Esophagus mucosa (tissue), 1 donor: ENCODE results near the gene ZFHX2. TPM values are rescaled to one million over a fixed set of nuclear protein-coding genes. Genes with fewer than 3 reads are reported as not detected.
"Not testable (repeated sequence)": the region's sequence is repeated elsewhere in the genome, so short reads cannot be mapped to it uniquely, and the experiment has no call there.

ENCODE experiments used
- ATAC-seq: fragments of 200-7000 bp; cut with Tn5 transposase; one replicate; pipeline ENCODE4 v1.9.1; 2020
- total RNA-seq: library from RNA; stranded (reverse); gene quantifications from one replicate; pipeline ENCODE4 v1.2.4, GENCODE V29; 2023
- donor health status: DM: yes; HTN: yes; CAD: no.

Gene ZFHX2
- total RNA-seq, 1 donor from 2014 or later = 0.44 TPM

DNA sequence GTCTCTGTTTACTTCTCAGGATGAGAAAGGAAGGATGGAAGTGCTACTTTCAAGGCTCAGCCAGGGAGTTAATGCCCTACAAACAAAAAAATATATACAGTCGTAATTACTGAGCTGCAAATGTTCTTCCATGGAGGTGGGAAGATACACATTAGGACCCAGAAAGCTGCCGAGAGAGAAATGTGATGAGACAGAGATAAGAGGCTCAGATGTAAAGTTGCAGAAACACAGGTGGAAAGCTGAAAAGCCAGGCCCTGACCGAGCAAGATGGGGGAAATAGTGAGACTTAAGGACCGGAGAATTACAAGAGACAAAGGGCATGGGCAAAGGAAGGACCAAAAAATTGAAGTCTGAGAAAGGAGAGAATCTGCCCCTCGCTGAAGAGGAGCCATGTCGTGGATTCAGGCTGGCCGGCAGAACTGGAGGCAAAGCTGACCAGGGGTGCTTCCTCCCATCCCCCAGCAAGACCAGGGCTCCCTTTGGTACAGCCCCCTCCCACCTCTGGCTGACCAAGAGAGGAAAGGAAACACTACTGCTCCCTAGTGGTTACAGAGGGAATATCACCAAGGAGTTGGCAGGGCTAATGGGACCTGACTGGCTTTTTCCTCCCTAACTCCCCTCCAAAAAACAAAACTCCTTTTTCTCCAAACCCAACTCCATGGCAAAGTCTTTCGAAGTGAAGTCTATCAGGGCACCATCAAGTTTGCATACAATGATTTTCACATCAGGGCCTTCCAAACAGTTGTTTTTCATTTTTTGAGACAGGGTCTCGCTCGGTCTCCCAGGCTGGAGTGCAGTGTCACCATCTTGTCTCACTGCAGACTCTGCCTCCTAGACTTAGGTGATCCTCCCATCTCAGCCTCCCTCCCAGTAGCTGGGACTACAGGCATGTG, 12.1 kb downstream of the ZFHX2 start:
- peak; percentile 61 for ATAC-seq

DNA sequence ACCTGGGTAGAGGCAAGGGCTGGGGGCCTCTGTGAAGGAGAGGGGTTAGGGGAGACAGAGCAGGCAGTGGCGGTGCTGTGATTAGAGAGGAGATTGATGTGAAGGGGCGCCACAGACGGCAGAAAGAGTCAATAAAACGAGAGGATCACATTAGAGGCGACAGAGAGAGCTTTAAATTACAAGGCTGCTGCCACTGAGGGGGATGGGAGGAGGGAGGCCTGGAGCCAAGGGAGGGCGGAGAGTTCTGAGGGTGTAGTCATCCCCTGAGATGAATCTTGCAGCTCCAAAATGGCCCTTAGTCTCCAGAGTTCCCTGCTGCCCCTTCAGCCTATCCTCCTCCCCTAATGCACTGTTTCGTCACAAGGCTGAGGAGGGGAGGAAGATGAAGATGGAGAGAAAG, 12.8 kb downstream of the ZFHX2 start:
- ATAC-seq = no peak

DNA sequence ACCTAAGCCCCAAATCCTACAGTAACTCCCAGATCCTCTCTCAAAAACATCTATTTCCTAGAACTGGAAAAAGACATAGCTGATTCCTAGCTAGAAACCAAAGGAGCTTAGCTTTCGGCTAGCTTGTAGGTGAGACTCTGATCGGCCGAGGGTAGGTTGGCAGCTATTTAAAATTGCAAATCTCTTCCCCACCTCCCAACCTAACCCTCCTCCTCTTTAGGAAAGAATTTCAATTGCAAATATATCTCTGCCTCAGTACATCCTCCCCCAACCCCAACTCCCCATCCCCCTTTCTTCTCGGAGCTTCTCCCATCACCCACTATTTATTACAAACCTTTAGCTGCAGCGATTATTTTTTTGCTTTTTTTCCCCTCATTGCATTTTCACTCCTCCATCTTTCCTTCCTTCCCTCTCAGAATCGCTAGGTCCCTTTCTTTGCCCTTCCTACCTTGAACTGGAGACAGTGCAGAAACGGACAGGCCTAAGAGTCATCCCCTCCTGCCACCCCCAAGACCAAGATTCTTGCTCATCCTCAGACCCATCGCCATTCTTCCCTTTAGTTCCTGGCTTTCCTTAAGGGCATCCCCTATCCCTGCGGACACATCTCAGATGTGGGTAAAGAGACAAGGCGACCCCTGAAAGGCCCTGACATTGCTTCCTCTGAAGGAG, 13.4 kb downstream of the ZFHX2 start:
- no peak for ATAC-seq

DNA sequence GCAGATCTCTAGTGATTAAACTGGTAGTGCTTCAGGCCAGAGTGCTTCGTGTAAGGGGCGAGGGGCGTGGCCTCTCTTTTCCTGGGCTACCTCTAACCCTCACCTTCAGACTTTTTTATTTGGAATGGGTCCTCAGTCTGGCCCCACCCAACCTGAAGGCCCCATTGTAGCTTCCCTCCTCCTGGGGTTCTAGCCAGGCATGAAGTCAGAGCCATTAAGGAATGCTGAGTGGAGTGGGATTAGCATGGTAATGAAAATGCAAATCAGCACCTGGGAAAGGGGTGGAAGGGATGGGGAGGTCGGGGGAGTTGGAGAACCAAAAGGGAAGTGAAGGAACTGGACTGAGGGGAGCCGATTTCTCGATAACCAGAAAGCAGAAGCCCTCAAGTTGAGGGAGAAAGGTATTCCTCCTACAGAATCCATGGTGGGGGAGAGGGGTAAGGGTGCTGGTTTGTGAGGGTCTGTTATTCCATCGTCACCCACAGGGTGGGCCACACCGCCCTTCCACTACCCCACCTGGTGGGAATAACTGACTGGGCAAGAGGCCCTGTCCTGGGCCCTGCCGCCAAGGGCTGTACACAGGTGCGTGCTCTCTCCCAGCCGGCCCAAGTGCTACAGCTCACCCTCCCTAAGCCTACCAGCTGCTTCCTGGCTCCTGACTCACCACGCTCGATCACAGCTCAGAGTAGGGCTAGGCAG, 14.1 kb downstream of the ZFHX2 start:
- peak; percentile 51 for ATAC-seq

DNA sequence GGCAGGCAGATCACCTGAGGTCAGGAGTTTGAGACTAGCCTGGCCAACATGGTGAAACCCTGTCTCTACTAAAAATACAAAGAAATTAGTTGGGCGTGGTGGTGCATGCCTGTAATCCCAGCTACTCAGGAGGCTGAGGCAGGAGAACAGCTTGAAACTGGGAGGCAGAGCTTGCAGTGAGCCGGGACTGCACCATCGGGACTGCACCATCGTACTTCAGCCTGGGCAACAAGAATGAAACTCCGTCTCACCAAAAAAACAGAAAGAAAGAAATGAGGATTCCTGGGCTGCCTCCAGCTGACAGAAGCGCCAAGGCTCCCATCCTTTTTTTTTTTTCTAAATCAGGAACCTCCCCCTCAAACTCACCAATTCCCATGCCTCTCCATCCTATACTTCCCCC, 14.7 kb downstream of the ZFHX2 start:
- not testable (repeated sequence) for ATAC-seq

DNA sequence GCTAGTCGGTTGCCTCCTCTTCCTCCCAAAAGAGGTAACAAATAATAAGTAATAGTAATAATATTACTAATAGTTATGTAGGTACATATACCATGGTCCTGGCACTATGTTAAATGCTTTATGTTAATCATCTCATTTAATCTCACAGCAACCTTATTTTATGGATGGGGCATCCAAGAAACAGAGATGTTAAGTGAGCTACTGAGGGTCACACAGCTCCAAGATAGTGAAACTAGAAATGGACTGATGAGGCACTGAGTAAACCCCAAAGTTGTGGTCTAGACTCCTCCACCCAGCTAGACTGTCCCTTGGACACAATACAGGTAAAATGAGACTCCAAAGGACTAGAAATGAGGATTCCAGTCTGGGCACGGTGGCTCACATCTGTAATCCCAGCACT, 15.1 kb downstream of the ZFHX2 start:
- ATAC-seq = no peak

DNA sequence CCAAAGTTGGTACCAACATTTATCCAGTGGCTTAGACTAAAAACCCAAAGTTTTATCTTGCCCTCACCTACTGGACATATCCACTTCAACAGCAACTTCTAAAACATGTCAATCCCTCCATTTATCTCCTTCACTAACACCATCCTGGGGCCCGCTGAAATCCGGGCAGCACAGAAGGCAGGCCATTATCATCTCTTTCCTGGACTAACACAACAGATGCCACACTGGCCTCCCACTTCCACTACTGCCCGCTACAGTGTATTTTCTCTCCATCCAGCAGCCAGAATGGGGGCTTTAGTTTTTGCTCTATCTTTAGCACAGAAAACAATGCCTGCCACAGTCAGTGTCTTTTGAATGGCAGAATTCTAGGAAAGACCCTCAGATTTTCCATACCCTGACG, 15.6 kb downstream of the ZFHX2 start:
- ATAC-seq = no peak

DNA sequence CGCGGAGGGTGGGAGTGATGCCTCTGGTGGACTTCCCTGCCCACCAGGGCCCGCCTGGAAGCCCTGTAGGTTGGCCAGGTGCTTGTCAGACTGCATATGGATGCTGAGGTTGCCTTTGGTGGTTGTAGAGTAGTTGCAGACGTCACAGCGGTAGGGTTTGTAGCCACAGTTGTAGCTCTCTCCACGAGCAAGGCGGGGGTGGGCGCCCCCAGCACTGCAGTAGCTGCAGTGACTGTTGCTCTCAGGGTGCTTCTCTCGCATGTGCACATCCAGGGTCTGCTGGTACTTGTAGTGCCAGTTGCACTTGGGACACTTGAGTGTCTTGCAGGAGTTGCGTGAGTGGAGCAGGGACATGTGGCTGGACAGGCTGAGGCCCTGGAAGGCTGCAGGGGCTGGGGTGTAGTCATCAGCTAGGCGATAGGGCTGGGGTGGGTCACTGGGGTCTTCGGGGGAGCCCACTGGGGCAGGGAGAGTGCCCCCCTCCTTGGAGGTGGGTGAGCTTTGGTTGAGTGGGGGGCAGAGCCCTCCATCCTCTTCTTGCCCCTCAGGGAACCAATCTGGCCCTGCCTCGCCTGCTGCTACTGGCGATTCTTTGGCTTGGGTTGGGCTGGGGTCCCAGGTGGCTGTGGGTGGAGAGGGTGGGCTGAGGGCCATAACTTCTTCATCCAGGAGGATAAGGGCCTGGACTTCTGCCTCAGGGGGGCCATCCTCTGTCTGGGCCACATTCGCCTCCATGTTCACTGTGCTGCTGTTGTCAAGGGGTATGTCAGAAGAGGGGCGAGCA, 17.7 kb downstream of the ZFHX2 start:
- ATAC-seq = no peak

DNA sequence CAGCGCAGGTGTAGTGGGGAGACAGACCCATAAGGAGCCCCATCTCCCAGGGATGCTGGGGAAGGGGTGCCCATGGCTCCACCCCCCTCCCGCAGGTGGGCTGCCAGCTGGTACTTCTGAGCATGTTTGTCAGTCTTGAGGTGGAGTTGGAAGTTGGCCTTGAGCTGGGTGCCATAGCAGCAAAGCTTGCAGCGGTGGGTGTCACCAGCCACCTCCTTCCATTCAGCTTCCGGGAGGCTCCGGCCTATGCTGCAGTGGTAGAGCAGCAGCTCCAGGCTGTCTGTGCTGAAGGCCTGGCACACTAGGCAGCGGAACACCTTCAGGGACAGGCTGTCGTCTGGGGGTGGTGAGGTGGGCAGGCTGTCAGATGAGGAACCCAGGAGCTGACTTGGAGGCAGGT, 18.9 kb downstream of the ZFHX2 start:
- ATAC-seq = no peak

DNA sequence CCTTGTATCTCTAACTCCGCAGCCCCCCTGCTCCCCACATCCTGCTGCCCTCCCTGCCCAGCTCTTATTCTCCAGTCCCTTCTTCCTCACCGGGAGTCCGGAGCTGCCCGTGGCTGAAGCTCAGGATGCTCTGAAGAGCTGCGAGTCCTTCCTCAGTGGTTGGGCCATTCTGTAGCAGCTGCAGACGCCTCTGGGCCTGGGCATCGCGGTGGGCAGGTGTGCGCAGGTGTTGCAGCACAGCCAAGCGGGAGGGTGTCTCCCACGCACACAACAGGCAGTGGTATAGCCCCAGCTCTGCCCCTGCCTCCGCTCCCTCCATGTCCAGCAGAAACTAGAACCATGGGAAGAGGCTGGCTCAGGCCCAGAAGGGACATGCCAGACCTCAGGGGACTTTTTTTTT, 20.2 kb downstream of the ZFHX2 start:
- no peak for ATAC-seq

DNA sequence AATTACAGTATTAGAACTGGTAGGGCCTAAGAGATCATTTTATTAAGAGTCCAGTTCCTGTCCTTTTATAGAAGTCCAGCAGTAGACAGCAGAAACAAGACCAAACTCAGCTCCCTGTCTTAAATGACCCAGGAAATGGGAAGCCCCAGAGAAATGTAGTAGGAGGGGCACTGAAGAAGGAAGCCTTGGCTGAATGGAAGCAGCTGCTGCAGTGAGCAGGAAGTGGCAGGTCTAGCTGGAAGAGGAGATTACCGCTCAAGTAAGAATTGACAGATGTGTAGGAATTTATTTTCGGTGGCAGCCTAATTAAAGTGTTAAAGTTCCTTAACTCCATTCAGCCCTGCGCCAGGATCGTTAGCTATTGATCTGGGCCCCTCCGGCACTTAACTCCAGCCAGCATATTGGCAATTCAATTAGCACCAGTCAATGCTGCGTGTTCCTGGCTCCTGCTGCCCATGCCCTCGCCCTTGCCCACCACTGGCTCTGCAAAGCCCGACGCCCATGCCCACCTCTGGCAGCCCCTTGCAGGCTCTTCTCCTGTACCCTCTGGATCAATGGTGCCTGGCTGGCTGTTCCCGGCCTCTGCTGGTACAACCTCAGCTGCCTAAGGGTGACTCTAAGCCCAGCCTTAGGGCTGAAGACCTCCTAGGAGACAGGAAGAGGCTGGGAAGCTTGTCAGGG, 21.1 kb downstream of the ZFHX2 start:
- ATAC-seq = no peak

DNA sequence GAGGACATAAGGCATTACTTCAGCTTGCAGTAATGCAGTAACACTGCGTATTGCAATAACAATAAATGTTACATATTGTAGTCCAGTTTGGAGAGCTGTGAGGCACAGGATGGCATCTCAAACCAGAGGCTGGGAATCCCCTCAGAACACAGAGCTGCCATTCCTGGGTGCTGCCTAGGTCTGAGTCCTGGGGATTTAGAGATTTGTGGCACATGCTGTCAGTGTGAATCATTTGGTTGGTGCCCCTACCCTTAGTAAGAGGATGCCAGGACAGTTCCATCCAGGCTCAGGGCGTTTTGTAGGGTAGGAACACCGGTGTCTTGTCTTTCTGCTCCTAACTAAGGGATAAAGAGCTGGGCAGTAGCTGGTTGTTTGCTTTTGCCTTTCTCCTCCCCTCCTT, 22.5 kb downstream of the ZFHX2 start:
- ATAC-seq = no peak

DNA sequence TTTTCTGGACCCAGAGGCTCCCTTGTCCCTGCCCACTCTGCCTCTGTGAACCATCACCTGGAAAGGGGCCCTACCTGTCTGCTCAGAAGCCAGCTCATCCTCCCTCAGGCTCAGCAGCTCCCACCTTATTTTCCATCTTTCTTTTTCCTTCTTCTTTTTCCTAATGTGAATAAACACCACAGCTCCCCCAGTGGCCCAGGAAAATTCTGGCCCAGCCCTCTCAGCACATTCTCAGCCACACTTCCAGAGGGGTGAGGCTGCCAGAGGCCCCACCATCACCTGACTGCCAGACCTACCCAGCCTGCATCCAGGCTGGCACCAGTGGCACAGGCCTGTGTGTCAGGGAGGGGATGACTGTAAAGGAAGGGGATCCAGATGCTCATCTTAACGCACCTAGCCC, 23.0 kb downstream of the ZFHX2 start:
- no peak for ATAC-seq

DNA sequence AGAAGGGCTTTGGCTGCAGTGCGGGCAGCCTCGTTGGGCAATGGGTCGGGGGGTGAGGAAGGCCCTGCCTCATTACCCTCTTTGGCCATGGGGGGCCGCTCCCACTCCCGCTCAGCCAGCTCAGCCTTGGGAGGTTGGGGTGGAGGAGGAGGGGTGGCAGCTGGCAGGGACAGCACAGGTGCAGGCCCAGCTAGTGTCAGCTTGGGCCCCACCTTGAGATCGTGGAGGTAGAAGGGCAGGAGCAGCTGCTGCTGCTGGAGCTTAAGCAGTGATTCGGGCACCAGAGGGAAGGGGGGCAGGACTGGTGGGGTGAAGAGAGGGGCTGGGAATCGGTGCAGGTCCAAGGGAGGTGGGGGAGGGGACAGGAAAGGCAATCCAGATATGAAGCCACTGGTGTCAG, 26.0 kb downstream of the ZFHX2 start:
- ATAC-seq = no peak

DNA sequence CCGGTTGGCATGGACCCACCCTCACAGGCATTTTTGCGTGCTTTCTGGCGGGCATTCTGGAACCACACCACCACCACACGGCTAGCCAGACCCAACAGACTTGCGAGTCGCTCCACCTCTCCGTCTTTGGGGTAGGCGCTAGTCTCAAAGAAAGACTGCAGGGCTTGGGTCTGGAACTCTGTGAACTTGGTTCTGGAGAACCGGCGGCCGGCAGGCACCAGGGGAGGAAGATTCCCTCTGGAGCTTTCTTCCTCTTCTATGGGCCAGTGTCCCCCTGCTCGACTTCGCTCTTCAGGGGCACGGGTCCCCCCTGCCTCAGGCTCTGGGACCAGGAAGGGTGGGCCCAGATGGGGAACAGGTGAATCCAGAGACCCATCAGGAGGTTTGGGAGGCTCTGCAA, 26.6 kb downstream of the ZFHX2 start:
- no peak for ATAC-seq

DNA sequence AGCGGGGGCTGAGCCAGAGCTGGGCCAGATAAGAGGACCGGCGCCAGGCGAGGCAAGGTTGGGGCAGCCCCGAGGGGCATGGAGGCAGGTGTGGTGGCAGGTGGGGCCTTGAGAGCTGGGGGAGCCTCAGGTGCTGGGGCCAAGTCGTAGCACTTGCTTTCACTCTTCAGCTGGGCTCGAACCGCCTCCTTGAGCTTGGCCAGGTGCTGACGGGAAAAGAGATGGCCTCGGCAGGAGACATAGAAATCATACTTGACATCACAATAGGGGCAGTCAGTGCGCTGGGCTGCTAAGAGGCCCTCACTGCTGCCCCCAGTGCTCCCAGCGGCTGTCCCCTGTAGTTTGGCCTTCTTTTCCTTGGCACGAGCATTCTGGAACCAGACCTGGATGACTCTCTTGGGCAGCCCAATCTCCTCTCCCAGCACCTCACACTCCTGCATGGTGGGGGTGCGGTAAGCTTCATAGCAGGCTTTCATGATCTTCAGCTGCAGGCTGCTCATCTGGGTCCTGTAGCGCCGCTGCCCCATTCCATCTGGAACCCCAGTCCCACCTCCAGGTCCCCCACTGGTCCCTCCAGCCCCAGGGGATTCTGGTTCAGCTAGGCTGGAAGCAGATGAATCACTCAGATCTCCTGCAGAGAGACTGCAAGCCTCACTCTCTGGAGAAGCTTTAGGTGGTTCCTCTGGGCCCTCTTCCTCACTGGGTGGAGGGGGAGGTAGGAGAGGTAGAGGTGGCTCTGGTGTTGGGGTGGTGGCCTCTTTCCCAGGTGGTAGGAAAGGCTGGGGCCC, 28.1 kb downstream of the ZFHX2 start:
- no peak for ATAC-seq

DNA sequence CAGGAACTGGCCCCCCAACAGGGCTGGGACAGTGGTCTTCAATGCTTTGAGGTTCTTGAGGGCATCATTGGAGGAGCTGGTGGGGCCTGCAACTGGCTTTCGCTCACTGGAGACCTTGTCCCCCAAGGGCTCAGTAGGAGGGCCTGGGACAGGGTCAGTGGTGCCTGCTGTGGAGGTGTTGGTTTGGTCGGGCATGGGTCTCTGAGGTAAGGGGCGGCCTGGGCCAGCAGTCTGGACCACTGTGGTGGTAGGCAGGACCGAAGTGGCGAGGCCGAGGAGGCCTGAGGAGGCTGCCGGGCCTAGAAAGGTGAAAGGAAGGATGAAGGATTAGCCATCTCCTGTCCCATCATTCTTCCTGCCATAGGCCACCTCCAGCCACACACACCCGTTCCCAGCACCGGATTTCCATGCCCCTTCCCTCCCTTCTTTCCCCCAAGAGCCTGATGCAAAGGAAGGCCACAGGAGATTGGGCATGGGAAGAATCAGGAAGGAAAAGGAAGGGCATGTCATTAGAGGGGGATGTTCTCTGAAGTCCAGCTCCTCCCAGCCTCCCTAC, 28.8 kb downstream of the ZFHX2 start:
- no peak for ATAC-seq

DNA sequence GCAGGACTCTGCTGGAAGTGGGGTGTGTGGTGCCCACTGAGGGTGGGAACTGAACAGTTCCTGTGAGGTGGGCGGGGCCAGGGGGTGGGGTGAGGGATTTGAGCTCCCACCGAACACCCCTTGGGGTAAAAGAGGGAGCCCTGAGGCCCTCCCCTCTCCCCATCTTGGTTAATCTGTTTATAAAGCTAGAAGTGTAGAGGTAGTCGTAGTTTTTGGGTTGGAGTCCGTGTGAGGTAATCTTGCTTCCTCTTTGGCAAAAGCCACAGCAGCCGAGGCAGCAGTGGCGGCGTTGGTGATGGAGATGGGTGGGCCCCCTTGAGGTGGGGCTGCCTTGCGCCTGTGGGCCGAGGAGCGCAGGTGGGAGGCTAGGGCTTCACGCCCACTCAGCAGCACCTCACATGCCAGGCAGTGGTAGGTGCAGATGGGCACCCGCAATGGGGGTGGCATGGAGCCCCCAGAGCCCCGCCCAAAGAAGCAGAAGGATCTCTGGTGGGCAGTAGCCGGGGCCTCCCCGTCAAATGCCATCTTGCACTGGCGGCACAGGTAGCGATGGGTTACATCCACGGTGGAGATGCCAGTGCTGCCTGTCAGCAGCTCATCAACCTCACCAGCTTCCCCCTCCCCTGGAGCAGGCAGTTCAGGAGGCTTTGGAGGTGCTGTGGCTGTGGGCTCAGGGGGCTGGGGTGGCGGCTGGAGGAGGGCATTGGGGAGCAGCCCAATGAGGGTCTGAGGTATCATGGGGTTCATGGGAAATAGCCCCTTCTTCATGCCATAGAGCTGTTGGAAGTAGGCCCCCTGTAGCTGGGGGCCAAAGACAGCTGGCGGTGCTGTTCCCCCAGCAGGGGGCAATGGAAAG, 29.6 kb downstream of the ZFHX2 start:
- ATAC-seq = no peak

DNA sequence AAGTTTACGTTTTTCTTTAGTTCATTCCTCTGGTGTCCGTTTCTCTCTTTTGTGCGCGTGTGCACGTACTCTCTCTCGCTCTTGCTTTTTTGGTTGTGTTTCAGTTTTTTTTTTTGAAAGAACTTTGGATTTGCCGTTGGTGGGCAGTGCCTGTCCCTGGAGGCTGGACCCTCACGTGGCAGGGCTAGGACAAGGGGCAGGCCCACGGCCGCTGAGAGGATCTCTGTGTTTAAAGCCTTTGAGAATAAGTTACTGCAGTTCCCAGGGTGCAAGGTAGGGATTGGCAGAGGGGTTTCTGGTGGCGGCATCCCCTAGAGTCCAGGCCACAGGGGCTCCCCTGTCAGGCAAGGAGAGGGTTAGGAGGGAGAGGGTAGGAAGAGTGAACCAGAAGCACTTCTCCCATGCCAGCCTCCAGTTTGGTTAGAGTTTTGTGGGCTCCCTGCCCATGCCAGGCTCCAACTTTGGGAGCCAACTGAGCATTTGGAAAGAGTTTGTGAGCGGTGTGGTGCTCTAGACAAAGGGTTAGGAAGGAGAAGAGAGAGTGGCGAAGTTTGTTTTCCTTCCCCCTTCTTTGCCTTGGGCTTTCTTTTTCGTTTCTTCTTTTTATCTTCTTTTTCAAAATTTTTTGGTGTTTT, 30.5 kb downstream of the ZFHX2 start:
- no peak for ATAC-seq
